Activated CD4-positive, alpha-beta T cell treated with anti-CD3 and anti-CD28 coated beads, Interleukin-2, amount 10 ng/mL, durations not matched to agents 24 days and 14 days (primary cell): Measurements from ENCODE around the gene EPN1. TPM values are rescaled to one million over a fixed set of nuclear protein-coding genes. Genes with fewer than 3 reads are reported as not detected.

Source experiments
- DNase-seq: peaks from one replicate; pipeline ENCODE4 v3.0.0; 2022
- H3K27ac Mint-ChIP-seq: one replicate; pipeline ENCODE4 v1.8.0; 2022; ENCODE audit warnings: mild to moderate bottlenecking, mixed read lengths
- H3K27me3 Mint-ChIP-seq: one replicate; pipeline ENCODE4 v1.8.0; 2022; ENCODE audit warnings: mixed read lengths
- H3K36me3 Mint-ChIP-seq: one replicate; pipeline ENCODE4 v1.8.0; 2022; ENCODE audit warnings: low read depth, mild to moderate bottlenecking, mixed read lengths
- H3K4me1 Mint-ChIP-seq: one replicate; pipeline ENCODE4 v1.8.0; 2021; ENCODE audit warnings: mixed read lengths
- H3K4me3 Mint-ChIP-seq: one replicate; pipeline ENCODE4 v1.8.0; 2022; ENCODE audit warnings: mild to moderate bottlenecking, moderate library complexity, mixed read lengths
- H3K9me3 Mint-ChIP-seq: one replicate; pipeline ENCODE4 v1.8.0; 2021; ENCODE audit warnings: mixed read lengths
- intact Hi-C: fragments of 100-400 bp; cut with micrococcal nuclease; formaldehyde crosslinking; loops from one replicate; pipeline ENCODE4 v1.15.1; 2023
- total RNA-seq: library from RNA; stranded (reverse); gene quantifications from 2 replicates; pipeline ENCODE4 v1.2.3, GENCODE V29; 2022

The EPN1 gene
- total RNA-seq, 1 donor from 2014 or later = 45.4 TPM

DNA sequence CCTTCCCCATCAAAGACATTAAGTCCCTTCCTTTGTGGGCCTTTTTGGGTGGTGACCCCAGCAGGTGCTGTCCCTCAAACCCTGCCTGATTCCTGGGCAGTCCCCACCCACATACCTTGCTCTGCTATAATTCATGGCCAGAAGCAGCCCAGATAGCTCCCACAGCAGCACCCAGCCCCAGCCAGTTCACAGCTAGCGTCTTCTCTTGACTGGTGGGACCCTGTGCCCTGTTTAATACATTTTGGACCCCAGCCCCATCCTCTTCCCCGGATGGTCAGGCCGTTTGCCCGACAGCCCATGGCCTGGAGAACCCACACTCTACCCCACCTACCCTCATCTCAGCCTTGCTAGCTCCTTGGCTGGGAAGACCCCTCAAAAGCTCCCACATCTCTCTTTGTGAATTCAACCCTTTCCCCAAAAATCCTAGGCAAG, 24.9 kb upstream of the EPN1 start:
- Mint-ChIP-seq H3K4me3 (peak overlapping the region; percentile 82), H3K9me3 (no peaks in the 10 kb centered on the region), H3K27me3 (peaks cover 1% of the 10 kb centered on the region), H3K36me3 (peaks cover 30% of the 10 kb centered on the region), H3K27ac (peak overlapping the region; percentile 86), H3K4me1 (peaks cover 32% of the 10 kb centered on the region)
- DNase-seq = no peak
- intact Hi-C loops = loop anchor here (5.0 to 10.0 kb wide), 3 partner anchors 395 to 665 kb away; partner anchors contain the start of genes PPP6R1, ZNF444 and ZSCAN5A

DNA sequence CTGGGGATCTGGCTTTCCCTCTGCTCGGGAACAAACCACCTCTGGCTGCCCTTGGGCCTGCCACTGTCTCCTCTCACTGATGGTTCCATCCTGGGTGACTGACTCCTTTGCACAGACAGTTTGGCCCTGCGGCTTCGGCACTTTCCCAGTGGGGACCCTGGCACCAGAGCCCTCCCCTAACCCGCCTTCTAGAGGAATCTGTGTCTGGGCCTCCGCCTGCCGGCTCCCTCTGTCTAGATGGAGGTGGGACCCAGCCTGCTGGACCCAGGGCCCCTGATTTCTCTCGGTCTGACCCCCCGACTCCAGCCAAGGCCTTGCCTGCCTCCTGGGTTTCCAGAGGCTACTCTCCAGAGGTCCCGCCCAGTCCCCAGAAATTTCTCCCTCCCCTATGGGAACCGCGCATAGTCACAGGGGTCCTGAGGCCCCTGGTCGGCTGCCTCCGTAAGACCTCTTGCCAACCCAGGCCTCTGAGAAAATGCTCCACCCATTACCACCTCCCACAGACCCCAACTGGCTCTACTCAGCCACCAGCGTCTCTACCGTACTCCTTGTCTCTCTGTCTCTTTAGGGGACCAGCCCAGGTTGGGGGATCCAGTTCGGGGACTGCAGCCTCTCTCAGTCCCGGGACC, 24.3 kb upstream of the EPN1 start:
- no peak for DNase-seq
- intact Hi-C loops = loop anchor here (5.0 to 10.0 kb wide), 3 partner anchors 396 to 664 kb away; partner anchors contain the start of genes PPP6R1, ZNF444 and ZSCAN5A
- Mint-ChIP-seq H3K4me1 (peaks cover 32% of the 10 kb centered on the region), H3K36me3 (peaks cover 29% of the 10 kb centered on the region), H3K9me3 (no peaks in the 10 kb centered on the region), H3K4me3 (peak overlapping the region; percentile 82), H3K27ac (peak overlapping the region; percentile 86), H3K27me3 (peaks cover 1% of the 10 kb centered on the region)

DNA sequence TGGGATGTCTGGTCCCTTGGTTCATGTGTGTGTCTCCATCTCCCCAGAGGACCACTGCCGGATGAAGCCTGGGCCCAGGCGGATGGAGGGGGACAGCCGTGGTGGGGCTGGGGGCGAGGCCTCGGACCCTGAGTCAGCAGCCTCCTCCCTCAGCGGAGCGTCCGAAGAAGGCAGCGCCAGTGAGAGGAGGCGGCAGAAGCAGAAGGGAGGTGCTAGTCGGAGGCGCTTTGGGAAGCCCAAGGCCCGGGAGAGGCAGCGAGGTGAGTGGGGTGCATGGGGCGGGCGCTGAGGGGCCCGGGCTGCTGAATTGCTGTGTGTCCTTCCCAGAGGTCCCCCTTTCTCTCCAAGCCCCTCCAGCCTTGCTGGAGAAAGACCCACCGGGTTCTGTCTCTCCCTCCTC, 23.8 kb upstream of the EPN1 start:
- intact Hi-C loops = loop anchor here (5.0 to 10.0 kb wide), 3 partner anchors 396 to 664 kb away; partner anchors contain the start of genes PPP6R1, ZNF444 and ZSCAN5A
- no peak overlapping the region for H3K4me3 Mint-ChIP-seq
- H3K27ac Mint-ChIP-seq = no peak overlapping the region
- peaks cover 37% of the 10 kb centered on the region for H3K4me1 Mint-ChIP-seq
- no peaks in the 10 kb centered on the region for H3K9me3 Mint-ChIP-seq
- DNase-seq = no peak
- peaks cover 1% of the 10 kb centered on the region for H3K27me3 Mint-ChIP-seq
- H3K36me3 Mint-ChIP-seq = peaks cover 32% of the 10 kb centered on the region

DNA sequence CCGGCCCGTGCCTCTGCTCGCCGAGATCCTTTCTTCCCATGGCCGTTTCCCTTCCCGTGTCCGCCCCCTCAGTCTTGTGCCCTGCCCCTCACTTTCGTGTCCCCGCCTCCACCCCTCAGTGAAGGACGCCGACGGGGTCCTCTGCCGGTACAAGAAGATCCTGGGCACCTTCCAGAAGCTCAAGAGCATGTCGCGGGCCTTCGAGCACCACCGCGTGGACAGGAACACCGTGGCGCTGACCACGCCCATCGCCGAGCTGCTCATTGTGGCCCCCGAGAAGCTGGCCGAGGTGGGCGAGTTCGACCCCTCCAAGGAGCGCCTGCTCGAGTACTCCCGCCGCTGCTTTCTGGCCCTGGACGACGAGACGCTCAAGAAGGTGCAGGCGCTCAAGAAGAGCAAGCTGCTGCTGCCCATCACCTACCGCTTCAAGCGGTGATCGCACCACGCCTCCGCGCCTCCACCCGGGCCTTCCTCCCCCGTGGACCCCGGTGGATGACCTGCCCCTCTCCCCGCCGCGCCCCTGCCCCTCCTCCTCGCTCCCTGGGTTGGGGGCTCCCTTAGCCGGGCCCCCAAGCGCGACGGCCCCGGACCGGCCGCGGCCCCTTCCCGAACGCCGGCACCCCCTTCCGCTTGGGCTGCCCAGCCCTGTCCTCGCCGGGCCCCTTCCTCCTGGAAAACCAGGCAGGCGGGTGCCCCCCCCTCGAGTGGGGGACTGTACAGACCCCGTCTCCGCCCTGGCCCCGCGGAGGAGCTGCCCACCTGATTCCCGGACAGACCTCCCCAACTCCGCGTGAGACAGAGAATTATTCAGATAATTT, 22.5 kb upstream of the EPN1 start:
- Mint-ChIP-seq H3K27ac (no peak overlapping the region), H3K36me3 (peaks cover 33% of the 10 kb centered on the region), H3K4me3 (peak overlapping the region; percentile 88), H3K4me1 (peaks cover 43% of the 10 kb centered on the region), H3K9me3 (no peaks in the 10 kb centered on the region), H3K27me3 (peaks cover 1% of the 10 kb centered on the region)
- DNase-seq = peak; percentile 62
- intact Hi-C loops = loop anchor here (1.0 to 10.0 kb wide), 4 partner anchors 20 to 662 kb away; partner anchors contain the start of genes PPP6R1, ZNF444 and ZSCAN5A

DNA sequence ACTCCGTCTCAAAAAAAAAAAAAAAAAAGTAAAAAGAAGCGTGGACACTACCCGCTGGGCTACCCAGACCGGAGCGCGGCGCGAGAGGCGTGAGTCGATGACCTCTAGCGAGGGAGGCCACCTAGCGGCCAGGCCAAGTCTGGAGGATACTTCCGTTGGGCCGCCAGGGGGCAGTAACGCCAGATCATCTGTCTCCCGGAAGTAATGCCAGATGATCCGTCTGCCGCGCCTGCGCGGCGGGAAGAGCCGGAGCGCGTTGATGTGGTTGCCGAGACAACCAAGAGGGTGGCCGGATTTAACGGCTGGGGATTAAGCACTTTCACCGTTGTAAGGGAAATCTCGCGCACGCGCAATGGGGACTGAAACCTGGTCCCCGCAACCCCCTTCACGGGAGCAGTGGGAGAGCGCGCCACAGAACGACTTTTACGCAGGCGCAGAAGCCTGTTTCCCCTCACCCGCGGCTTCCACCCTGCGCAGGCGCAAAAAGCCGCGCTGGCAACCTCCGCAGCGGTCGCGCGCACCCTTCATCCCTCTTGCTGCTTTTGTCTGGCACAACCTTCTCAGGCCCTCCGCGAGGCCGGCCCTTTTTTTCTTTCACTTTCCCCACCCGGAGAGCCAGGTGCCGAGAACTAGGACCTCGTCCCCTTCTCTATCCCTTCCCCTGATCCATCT, 21.2 kb upstream of the EPN1 start:
- Mint-ChIP-seq H3K36me3 (peaks cover 37% of the 10 kb centered on the region), H3K27me3 (peaks cover 1% of the 10 kb centered on the region), H3K27ac (peak overlapping the region; percentile 99), H3K4me3 (peak overlapping the region; percentile 88), H3K9me3 (no peaks in the 10 kb centered on the region), H3K4me1 (peaks cover 43% of the 10 kb centered on the region)
- peak; percentile 99 for DNase-seq
- intact Hi-C loops = loop anchor here (1.0 to 10.0 kb wide), 10 partner anchors 10 to 661 kb away; partner anchors contain the start of genes EPN1, FIZ1, PPP6R1 and RPL28

DNA sequence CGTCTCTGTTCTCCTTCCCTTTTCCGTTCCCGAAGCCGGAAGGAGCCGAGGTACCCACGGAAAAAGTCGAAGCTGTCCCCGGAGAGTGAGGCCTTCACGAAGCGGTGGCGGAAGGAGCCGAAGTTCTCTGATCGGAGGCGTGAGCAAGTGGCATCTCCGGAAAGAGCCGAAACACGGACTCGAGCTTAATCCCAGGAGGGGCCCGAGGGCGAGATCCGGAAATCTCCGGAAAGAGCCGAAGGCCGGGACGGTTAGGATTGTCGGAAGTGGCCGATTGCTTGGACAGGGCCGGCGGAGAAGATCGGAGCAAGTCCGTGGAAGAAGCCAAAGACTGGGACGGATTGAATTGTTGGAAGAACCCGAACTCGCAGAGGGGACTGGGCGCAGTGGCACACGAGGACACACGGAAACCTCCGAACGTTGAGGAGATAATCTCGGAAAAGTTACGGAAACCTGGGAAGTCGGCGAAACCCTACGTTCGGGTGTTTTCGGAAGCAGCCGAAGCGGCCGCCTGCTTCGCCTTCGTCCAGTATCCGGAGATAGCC, 20.6 kb upstream of the EPN1 start:
- H3K4me3 Mint-ChIP-seq = peak overlapping the region; percentile 88
- H3K27me3 Mint-ChIP-seq = peaks cover 1% of the 10 kb centered on the region
- peaks cover 42% of the 10 kb centered on the region for H3K4me1 Mint-ChIP-seq
- H3K27ac Mint-ChIP-seq = peak overlapping the region; percentile 99
- intact Hi-C loops = loop anchor here (1.0 to 10.0 kb wide), 9 partner anchors 11 to 660 kb away; partner anchors contain the start of genes EPN1, FIZ1, PPP6R1 and RPL28
- peaks cover 38% of the 10 kb centered on the region for H3K36me3 Mint-ChIP-seq
- H3K9me3 Mint-ChIP-seq = no peaks in the 10 kb centered on the region
- peak; percentile 100 for DNase-seq

DNA sequence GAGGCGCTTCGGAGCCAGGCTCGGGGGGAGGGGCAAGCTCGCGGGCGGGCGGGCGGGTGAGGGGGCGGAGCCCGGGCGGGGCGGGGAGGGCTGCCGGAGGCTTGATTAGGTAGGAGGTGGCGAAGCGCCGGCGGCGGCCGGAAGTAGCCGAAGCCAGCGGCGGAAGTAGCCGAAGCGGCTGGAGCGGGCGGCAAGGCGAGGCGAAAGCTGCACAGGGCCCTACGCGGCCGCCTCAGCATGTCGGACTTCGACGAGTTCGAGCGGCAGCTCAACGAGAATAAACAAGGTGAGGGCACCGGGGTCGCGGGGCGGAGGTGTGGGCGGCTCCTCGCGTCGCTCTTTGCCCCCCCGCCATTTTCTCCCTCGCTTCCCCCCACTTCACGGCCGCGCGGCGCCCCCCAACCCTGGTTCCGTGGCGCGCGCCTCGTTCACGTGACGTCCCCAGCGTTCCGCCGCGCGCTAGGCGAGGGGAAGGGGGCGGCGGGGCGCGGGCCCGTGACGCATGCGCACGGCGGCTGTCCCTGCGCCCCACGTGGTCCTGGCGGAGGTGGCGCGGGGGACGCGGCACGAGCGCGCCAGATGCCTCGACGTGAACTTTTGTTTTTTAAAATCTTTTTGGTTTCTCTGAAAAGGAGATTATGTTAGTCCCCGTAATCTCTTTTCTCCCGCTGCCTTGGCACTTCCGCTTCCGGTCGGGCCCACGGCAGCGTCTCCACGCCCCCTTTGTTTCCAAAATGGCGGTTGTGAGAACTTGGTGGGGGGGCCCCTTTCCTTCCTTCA, 20.0 kb upstream of the EPN1 start, which contains the start of gene U2AF2:
U2AF2 (plus strand) TSS at position 168 of the 780 bp plus-strand sequence; CDS start at position 238, 70 bp downstream.
- peaks cover 37% of the 10 kb centered on the region for H3K4me1 Mint-ChIP-seq
- no peaks in the 10 kb centered on the region for H3K9me3 Mint-ChIP-seq
- peak within 1 kb of the TSS; percentile 99 for H3K27ac Mint-ChIP-seq
- intact Hi-C loops = loop anchor here (1.0 to 10.0 kb wide), 9 partner anchors 12 to 660 kb away; partner anchors contain the start of genes EPN1, FIZ1, PPP6R1 and RPL28
- peak; percentile 98 for DNase-seq
- peaks cover 1% of the 10 kb centered on the region for H3K27me3 Mint-ChIP-seq
- peak within 1 kb of the TSS; percentile 88 for H3K4me3 Mint-ChIP-seq
- peaks cover 39% of the 10 kb centered on the region for H3K36me3 Mint-ChIP-seq

GRCh38 chr19:55655648-55656040, 19.4 kb upstream of the EPN1 start:
- intact Hi-C loops = loop anchor here (10.0 kb wide), 2 partner anchors 401 to 659 kb away; partner anchors contain the start of genes PPP6R1 and ZSCAN5A
- Mint-ChIP-seq H3K27me3 (peaks cover 1% of the 10 kb centered on the region), H3K4me3 (peak overlapping the region; percentile 88), H3K4me1 (peaks cover 33% of the 10 kb centered on the region), H3K27ac (peak overlapping the region; percentile 99), H3K36me3 (peaks cover 43% of the 10 kb centered on the region), H3K9me3 (no peaks in the 10 kb centered on the region)
- DNase-seq = no peak

DNA sequence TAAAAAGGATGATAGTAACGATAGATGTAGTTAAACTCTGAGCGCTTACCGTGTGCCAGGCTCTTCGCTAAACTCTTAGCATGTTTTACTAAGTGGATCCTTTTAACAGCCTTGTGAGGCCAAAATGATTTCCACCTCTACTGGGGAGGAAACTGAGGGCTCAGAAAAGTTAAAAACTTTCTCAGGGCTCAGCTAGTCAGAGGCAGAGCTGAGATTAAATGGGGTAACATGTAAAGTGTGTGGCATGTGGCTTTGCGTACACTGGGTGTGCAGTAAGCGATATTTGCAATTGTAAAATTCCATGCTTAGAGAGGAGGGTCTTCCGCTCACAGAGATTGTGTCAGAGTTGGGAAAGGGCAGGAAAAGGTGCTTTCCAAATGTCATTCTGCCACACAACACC, 18.5 kb upstream of the EPN1 start:
- Mint-ChIP-seq H3K27ac (peak overlapping the region; percentile 99), H3K4me3 (peak overlapping the region; percentile 88), H3K27me3 (peaks cover 1% of the 10 kb centered on the region), H3K9me3 (no peaks in the 10 kb centered on the region), H3K4me1 (peaks cover 30% of the 10 kb centered on the region), H3K36me3 (peaks cover 50% of the 10 kb centered on the region)
- intact Hi-C loops = loop anchor here (10.0 kb wide), 2 partner anchors 402 to 658 kb away; partner anchors contain the start of genes PPP6R1 and ZSCAN5A
- DNase-seq = no peak

DNA sequence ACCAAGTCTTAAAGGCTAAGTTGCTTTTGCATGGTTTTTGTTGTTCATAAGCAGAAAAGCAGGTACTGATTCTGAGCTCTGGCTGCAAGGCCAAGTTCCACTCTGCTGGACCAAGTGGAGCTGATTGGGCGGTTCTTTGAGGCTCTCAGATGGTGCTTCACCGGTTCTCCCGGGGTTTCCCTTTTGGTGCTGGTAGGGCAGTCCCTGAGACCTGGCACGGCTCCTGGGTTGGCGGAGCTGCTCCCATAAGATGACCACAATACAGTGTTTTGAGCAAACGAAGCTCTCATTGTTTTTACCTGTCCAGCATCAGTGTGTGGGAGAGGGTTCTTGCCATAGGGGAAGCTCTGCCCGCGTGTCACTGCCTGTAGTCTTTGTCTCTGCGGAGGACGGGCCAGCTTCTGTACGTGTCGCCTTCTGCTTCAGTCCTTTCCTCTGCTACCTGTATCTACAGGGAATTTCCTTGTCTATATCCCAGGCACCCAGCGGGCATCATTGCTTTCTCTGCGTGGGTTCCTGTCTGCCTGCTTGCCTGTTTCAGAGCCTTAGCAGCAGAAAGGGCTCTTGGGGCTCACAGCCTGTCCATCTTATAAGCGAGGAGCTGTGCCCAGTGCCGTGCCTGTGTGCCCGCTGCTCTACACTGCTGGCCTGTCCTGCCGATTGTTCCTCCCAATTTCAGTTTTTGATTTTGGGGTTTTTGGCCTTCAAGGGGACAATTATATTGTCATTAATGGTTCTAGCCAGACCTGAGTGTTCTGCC, 17.9 kb upstream of the EPN1 start:
- Mint-ChIP-seq H3K36me3 (peaks cover 54% of the 10 kb centered on the region), H3K4me1 (peaks cover 33% of the 10 kb centered on the region)

DNA sequence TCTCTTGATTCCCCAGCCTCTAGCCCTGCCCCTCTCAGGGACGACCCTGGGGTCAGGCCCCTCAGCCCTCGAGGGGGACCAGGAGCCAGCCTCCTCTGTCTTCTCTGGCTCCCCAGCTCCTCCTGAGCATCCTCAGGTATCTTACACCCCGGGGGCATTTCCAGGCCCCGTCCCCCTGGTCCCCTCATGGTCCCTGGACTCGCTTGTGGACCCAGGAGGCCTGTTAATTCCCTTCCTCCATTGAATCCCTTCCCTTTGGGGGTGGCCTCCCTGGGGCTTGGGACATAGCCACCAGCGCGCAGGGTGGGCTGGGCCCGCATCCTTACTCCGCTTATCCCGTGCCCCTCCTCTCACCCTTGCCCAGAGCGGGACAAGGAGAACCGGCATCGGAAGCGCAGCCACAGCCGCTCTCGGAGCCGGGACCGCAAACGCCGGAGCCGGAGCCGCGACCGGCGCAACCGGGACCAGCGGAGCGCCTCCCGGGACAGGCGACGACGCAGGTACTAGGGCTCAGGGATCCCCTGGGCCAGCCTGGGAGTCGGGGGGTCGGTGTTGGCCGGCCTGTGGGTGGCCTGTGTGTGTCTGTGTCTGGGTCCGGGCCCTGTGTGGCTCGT, 16.1 kb upstream of the EPN1 start:
- H3K36me3 Mint-ChIP-seq = peaks cover 68% of the 10 kb centered on the region
- H3K4me3 Mint-ChIP-seq = no peak overlapping the region
- no peaks in the 10 kb centered on the region for H3K9me3 Mint-ChIP-seq
- DNase-seq = no peak
- H3K27me3 Mint-ChIP-seq = no peaks in the 10 kb centered on the region
- intact Hi-C loops = loop anchor here (10.0 kb wide), 2 partner anchors 404 to 656 kb away; partner anchors contain the start of genes PPP6R1 and ZSCAN5A
- no peak overlapping the region for H3K27ac Mint-ChIP-seq
- peaks cover 31% of the 10 kb centered on the region for H3K4me1 Mint-ChIP-seq

More for the DNA sequence above, 17.9 kb upstream of the EPN1 start:
- intact Hi-C loops = loop anchor here (10.0 kb wide), 2 partner anchors 402 to 658 kb away; partner anchors contain the start of genes PPP6R1 and ZSCAN5A
- Mint-ChIP-seq H3K9me3 (no peaks in the 10 kb centered on the region), H3K27ac (peak overlapping the region; percentile 47), H3K27me3 (peaks cover 1% of the 10 kb centered on the region), H3K4me3 (peak overlapping the region; percentile 88)
- no peak for DNase-seq
